WI38 (cell line): ENCODE results near the gene CCDC66.

Experiments
- H3K4me3 ChIP-seq: 2 replicates; pipeline ENCODE4 v1.5.1; 2011; ENCODE audit warnings: low read depth, mild to moderate bottlenecking, control low read depth, low read length
- TF ChIP-seq, protein P1 (sequence below): IDR thresholded peaks from 2 replicates; pipeline ENCODE4 v1.5.1; 2012; ENCODE audit warnings: low read depth, mild to moderate bottlenecking, control low read depth, low read length

CCDC66 gene

DNA sequence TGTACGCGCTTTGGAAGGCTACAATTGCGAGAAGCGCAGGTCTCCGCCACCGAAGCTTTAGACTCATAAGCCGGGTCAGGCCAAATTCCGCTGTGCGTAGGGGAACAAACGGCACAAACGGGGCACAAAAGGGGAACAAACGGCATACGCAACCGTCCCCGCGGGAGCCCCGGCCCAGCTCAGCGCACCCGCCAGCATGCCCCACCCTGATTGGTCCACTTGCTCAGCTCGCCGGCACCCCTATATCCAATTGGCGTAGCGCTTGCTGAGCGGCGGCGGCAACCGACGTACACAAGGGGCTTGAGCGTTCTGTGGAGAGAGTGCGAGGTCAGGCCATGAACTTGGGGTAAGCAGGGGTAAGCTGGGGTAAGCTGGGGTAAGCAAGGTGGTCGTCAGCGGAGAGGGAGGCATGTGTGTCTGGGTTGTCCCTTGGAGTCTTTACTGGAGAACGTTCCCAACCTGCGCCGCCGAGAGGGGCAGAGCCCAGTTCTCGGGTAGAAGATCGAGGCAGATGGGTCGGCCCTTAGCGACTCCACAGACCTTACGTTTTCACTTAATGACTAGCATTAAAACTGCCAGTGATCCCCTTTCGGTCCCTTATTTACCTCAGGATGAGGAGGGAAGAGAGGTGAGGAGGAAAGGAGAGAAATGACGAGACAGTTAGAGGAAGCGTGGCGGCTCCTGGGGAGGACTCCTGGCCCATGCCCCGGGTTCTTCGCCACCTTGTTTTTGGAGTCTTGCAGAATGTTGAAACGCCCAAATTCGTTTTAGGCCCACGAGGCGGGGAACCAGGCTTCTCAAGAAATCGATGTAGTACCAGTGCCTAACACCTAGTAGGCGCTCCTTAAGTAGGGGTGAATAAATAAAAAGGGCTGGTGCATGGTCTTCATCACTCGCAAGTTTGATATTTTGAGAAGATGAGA lies at the start of gene CCDC66:
CCDC66 (plus strand) TSS at position 268 of the 923 bp plus-strand sequence; CDS start at position 336, 68 bp downstream.
- H3K4me3 ChIP-seq = peak within 1 kb of the TSS; percentile 78
- TF ChIP-seq, protein P1, sequence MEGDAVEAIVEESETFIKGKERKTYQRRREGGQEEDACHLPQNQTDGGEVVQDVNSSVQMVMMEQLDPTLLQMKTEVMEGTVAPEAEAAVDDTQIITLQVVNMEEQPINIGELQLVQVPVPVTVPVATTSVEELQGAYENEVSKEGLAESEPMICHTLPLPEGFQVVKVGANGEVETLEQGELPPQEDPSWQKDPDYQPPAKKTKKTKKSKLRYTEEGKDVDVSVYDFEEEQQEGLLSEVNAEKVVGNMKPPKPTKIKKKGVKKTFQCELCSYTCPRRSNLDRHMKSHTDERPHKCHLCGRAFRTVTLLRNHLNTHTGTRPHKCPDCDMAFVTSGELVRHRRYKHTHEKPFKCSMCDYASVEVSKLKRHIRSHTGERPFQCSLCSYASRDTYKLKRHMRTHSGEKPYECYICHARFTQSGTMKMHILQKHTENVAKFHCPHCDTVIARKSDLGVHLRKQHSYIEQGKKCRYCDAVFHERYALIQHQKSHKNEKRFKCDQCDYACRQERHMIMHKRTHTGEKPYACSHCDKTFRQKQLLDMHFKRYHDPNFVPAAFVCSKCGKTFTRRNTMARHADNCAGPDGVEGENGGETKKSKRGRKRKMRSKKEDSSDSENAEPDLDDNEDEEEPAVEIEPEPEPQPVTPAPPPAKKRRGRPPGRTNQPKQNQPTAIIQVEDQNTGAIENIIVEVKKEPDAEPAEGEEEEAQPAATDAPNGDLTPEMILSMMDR = peak; percentile 75

DNA sequence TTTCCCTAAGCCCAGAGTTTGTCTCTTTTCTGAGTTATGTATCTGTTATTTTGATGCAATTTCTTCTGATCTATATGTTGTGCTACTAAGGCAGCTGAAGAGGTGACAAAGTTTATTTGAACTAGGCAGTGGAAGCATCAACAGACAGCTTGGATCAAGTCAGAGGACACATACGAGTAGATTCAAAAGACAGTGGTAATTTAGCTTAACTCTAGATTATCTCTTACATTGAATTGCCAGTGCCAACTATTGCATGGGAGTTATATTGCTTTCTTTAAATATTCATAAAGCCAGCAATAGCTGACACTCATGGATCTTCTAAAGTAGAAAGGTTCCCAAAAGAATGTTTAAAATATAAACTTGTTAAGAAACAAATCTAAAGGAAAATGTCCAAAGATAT lies 37.3 kb upstream of the CCDC66 start:
- H3K4me3 ChIP-seq = no peak overlapping the region
- TF ChIP-seq, protein P1 = no peak

DNA sequence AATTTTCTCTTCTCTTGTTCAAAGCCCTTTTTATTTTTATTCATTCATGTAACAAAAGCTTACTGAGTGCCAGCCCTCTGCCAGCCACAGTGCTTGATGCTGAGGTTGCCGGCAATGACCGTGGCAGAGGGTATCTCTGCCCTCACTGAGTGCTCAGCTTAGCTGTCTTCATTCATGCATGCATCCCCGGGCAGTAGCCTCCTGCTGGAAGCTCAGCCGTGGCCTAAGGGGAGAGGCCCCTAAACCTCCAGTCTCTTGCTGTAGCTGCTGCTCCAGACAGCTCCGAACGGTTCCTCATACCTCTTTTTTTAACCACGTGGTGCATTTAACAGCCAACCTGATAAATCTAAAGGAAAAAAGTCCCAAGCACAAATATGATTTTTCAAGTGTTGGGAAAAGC lies 34.6 kb upstream of the CCDC66 start:
- no peak overlapping the region for H3K4me3 ChIP-seq

DNA sequence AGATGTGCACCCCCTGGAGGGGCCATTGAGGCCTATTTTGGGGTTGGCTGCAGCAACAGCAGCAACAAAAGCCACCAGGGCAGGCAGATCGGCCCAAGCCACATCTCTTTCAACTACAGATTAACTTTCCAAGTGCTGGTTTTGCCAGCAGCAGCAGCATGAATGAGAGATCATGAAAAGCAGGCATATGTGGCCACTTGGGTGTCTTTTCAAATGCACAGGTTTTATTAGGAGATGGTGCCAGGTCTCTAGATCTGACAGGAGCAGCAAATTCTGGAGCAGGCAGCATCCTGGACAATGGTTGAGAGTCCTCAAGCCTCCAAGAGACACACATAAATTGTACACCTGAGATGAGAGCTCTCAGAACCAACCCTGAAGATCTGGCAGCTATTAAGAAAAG lies 31.7 kb upstream of the CCDC66 start:
- TF ChIP-seq, protein P1 = no peak
- no peak overlapping the region for H3K4me3 ChIP-seq

More for the DNA sequence above, 34.6 kb upstream of the CCDC66 start:
- TF ChIP-seq, protein P1 = no peak

DNA sequence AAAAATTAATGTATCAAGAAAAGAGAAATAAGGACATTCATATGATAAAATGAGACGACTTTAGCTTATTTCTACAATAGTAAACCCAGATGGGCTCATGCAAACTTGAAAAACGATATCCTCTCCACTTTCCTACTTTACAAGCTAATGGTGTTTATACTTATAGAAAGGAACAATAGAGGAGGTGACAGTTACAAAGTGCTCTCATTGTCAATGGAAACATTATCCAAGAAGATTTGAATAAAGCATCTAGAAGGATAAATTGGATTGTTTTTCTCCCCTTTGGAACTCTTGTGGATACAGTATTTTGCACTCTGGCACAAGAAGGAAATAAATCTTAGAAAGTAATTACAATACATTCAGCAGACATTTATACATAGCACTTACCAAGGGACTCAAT lies 20.2 kb upstream of the CCDC66 start:
- TF ChIP-seq, protein P1 = no peak
- no peak overlapping the region for H3K4me3 ChIP-seq

DNA sequence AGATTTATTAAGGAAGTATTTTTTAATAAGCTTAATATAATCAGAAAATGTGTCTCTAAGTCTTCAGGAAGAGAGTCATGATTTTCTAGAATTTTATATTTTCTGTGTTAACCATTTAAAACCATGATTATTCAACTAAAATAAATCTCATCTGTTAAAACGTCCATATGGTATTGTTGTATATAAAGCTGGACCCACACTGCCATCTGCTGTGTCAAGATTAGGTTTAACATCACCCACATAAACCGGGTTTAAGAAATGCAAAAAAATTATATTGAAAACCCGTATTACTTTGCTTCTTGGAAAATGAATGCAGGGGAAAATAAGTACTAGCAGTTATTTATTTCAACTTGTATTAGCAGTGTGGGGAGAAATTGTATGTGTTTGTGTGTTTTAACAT lies 9.5 kb upstream of the CCDC66 start:
- no peak overlapping the region for H3K4me3 ChIP-seq
- TF ChIP-seq, protein P1 = no peak

DNA sequence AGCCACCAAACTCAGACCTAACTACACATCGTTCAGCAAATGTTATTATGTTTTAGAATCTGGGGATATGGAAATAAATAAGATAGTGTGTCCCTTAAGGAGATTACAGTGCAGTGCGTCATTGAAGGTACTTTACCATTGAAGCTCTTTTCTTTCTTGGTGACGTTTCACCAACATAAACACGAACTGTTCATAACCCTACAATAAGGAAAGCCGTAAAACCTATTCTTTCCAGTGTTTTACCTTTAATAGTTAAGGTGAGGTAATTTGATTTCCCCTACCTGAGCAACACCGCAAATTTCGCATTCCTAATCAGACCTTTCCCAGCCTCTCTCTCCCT lies 826 bp downstream of the CCDC66 start:
- TF ChIP-seq, protein P1 = no peak; the same call in 1 of the 2 replicates
- H3K4me3 ChIP-seq = peak overlapping the region; percentile 78
